Esophagus muscularis mucosa (tissue), 4 donors: Measurements from ENCODE around the gene FAM177B.

Experiments
- CTCF ChIP-seq, 3 experiments: fragments of 200-600 bp in 2 of 3; fragments of 450-650 bp in 1 of 3; sonication (generic) in 2 of 3; IDR thresholded peaks; one replicate each; pipeline ENCODE4 v1.5.1; 2017 to 2019; ENCODE audit warnings: antibody characterized with exemption in 3 of 3, mild to moderate bottlenecking in 2 of 3, moderate library complexity in 1 of 3
- EP300 ChIP-seq: sonication (generic); formaldehyde crosslinking; IDR thresholded peaks from one replicate; pipeline ENCODE4 v1.6.1; 2017; ENCODE audit warnings: antibody characterized with exemption
- POLR2A ChIP-seq: fragments of 450-650 bp; IDR thresholded peaks from one replicate; pipeline ENCODE4 v1.6.1; 2017; ENCODE audit warnings: antibody characterized with exemption, moderate library complexity, mild to moderate bottlenecking, low read depth
- POLR2AphosphoS5 ChIP-seq, 2 donors: sonication (generic); formaldehyde crosslinking; IDR thresholded peaks; one replicate each; pipeline ENCODE4 v1.6.1; 2017; ENCODE audit warnings: antibody characterized with exemption in 2 of 2

DNA sequence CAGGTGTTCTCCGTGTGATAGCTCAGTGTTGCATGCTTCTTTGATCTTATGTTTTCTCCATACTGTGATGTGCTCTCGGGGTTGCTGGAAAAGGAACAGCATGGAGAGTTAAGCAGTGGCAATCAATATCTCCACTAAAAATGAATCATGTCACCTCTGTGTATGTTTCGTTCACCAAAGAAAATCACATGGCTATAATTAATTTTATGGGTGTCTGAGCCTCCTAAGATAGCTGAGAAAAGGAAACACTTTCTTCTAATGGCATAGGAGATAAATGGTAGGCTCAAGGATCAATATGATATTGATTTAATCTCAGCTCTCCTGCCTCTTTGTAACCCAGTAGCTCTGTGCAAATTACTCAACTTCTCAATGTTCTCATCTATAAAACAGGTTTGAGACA is 14.3 kb downstream of the FAM177B start:
- TF ChIP-seq CTCF (IDR thresholded peaks at IDR 0.05) (no peak), POLR2AphosphoS5 (IDR thresholded peaks at IDR 0.05) (no peak), POLR2A (no peak), EP300 (no peak)
